GM12891 (cell line): ENCODE results near the gene PTPRCAP.

Experiments
- DNase-seq: peaks from one replicate; pipeline ENCODE4 v3.0.0; 2011; ENCODE audit warnings: low spot score; ENCODE audit not compliant: insufficient read length
- FAIRE-seq: peaks from 2 replicates; lab custom pipeline; 2011; peaks lifted over from hg19 to GRCh38; lab: Jason Lieb, UNC
- PAX5 ChIP-seq: IDR thresholded peaks from 2 replicates; pipeline ENCODE4 v1.6.1; 2011; ENCODE audit warnings: low read length, moderate library complexity, mild to moderate bottlenecking; ENCODE audit not compliant: insufficient read depth, severe bottlenecking
- POLR2A ChIP-seq: IDR thresholded peaks from 2 replicates; pipeline ENCODE4 v1.6.1; 2011; ENCODE audit warnings: low read depth, low read length, control low read depth
- POLR2AphosphoS5 ChIP-seq: IDR thresholded peaks from 2 replicates; pipeline ENCODE4 v1.6.1; 2011; ENCODE audit warnings: low read depth, low read length, control low read depth
- POU2F2 ChIP-seq: IDR thresholded peaks from 2 replicates; pipeline ENCODE4 v1.6.1; 2011; ENCODE audit warnings: low read depth, mild to moderate bottlenecking, control low read depth, low read length, moderate library complexity
- SPI1 ChIP-seq: IDR thresholded peaks from 2 replicates; pipeline ENCODE4 v1.6.1; 2011; ENCODE audit warnings: low read depth, low read length, control low read depth
- TAF1 ChIP-seq: IDR thresholded peaks from 2 replicates; pipeline ENCODE4 v1.6.1; 2011; ENCODE audit warnings: low read depth, low read length, control low read depth

Gene PTPRCAP

GRCh38 chr11:67396587-67397389, 40.7 kb downstream of the PTPRCAP start:
- no peak for TF ChIP-seq POU2F2
- TF ChIP-seq SPI1, result 0 out of 2 replicates have a peak, but pooled peaks have one; percentile 7
- TF ChIP-seq POLR2AphosphoS5, result 0 out of 2 replicates have a peak, but pooled peaks have one; percentile 42

DNA sequence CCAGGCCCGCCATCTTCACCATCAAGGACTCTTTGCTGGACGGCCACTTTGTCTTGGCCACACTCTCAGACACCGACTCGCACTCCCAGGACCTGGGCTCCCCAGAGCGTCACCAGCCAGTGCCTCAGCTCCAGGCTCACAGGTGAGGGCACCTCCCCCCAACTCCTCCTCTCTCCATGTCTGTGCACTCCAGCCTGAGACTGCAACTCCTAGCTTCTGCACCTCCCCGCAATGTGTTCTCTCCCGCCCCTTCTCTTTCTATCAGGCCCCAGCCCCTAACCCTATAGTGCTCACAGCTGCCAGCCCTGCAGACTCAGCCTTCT, 41.3 kb downstream of the PTPRCAP start:
- TF ChIP-seq SPI1 (no peak), PAX5 (no peak), POU2F2 (no peak), POLR2AphosphoS5 (no peak), TAF1 (no peak), POLR2A (no peak)
- no peak for DNase-seq
- FAIRE-seq, result no peak

More at GRCh38 chr11:67396587-67397389, 40.7 kb downstream of the PTPRCAP start:
- DNase-seq (no peak), FAIRE-seq (no peak)

GRCh38 chr11:67395555-67396258, 41.8 kb downstream of the PTPRCAP start:
- FAIRE-seq, result no peak

GRCh38 chr11:67393990-67394389, 43.5 kb downstream of the PTPRCAP start:
- no peak for FAIRE-seq
- no peak for DNase-seq
- TF ChIP-seq POLR2A, result no peak
- TF ChIP-seq PAX5, result no peak
- no peak for TF ChIP-seq POU2F2
- no peak for TF ChIP-seq TAF1
- TF ChIP-seq POLR2AphosphoS5, result no peak
- TF ChIP-seq SPI1, result no peak

More at GRCh38 chr11:67395555-67396258, 41.8 kb downstream of the PTPRCAP start:
- DNase-seq, result no peak
- TF ChIP-seq POLR2AphosphoS5 (no peak), POU2F2 (no peak), TAF1 (no peak), PAX5 (no peak), SPI1 (no peak), POLR2A (no peak)

- FAIRE-seq, result no peak
- no peak for DNase-seq
- no peak for TF ChIP-seq POLR2AphosphoS5
These were observed 44.0 kb downstream of the PTPRCAP start for GRCh38 chr11:67393437-67393836.

- TF ChIP-seq SPI1 (no peak), POLR2A (no peak), PAX5 (no peak), POU2F2 (no peak), POLR2AphosphoS5 (no peak), TAF1 (no peak)
- no peak for FAIRE-seq
- no peak for DNase-seq
These were observed 45.2 kb downstream of the PTPRCAP start for GRCh38 chr11:67392183-67392715.

GRCh38 chr11:67391304-67392182, 45.9 kb downstream of the PTPRCAP start, which contains the start of gene RAD9A:
RAD9A (plus strand) TSS chr11:67391986; CDS start chr11:67392045, 59 bp downstream.
- FAIRE-seq, result peak; percentile 94
- DNase-seq, result peak; percentile 100
- TF ChIP-seq SPI1, result no peak
- no peak for TF ChIP-seq PAX5
- peak; percentile 34; the same call in 1 of the 2 replicates for TF ChIP-seq POLR2AphosphoS5

- DNase-seq (no peak), FAIRE-seq (no peak)
- TF ChIP-seq SPI1, result no peak
- TF ChIP-seq PAX5, result no peak
- no peak for TF ChIP-seq POU2F2
- TF ChIP-seq POLR2A, result no peak
- no peak for TF ChIP-seq POLR2AphosphoS5
- no peak for TF ChIP-seq TAF1
These were observed 46.6 kb downstream of the PTPRCAP start for GRCh38 chr11:67390947-67391303.

DNA sequence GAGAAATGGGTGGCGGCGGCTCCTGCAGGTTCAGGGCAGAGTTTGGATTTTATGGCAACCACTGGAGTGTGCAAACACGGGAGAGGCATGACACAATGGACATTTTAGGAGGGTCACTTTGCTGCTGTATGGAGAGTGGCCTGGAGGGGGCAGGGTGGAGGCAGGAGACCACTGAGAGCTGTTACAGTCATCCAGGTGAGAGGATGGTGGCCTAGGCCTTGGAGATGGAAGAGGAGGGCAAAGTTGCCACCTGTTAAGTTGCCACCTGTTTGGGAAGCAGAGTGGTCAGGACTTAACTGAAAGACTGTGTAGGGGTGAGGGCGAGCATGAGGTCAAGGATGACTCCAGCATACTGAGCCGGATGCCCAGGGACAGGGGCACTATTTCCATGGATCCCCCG, 48.0 kb downstream of the PTPRCAP start:
- DNase-seq (no peak), FAIRE-seq (peak; percentile 13)
- no peak for TF ChIP-seq SPI1
- TF ChIP-seq POLR2A, result no peak
- no peak for TF ChIP-seq POU2F2
- TF ChIP-seq PAX5, result no peak
- no peak for TF ChIP-seq TAF1
- TF ChIP-seq POLR2AphosphoS5, result no peak

DNA sequence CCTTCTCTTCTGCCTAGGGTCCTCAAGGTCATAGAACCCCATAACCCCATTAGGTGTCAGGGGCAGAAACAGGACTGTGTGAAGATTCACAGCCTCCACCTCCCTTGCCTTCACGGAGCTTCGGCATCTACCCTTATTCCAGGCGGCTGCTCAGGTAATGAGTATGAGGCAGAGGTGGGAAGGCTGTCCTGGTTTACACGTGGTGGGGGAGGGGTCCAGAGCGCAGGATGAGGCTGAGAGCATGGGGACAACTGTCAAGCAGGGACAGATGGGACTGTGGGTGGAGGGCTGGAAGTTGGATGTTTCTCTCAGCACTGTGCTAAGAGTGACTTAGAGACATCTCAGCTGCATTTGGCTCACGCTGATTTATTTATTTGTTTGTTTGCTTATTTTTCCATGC, 50.0 kb downstream of the PTPRCAP start:
- DNase-seq, result no peak
- TF ChIP-seq PAX5, result no peak
- TF ChIP-seq SPI1, result no peak
- TF ChIP-seq POLR2A, result no peak
- no peak for TF ChIP-seq TAF1
- TF ChIP-seq POLR2AphosphoS5, result no peak
- no peak for TF ChIP-seq POU2F2
- no peak for FAIRE-seq
